Prostate gland (tissue), 2 donors: ENCODE data around the gene PPM1F. TPM values are rescaled to one million over a fixed set of nuclear protein-coding genes. Genes with fewer than 3 reads are reported as not detected.

Experiments used
- DNase-seq: peaks from one replicate; pipeline ENCODE4 v3.0.0-alpha.2; 2019; ENCODE audit warnings: low spot score
- H3K27ac ChIP-seq, 2 donors: fragments of 200-600 bp; sonication (generic); 2 replicates each; pipeline ENCODE4 v1.5.1; 2017 to 2019
- H3K27me3 ChIP-seq: fragments of 200-600 bp; sonication (generic); replicated peaks from 2 replicates; pipeline ENCODE4 v1.5.1; 2019; ENCODE audit not compliant: insufficient read depth
- H3K36me3 ChIP-seq, 2 donors: fragments of 200-600 bp; sonication (generic); 1 replicate in 1 of 2; 2 replicates in 1 of 2; pipeline versions ENCODE4 v1.5.1 to v1.8.1; 2017 to 2019
- H3K4me1 ChIP-seq: fragments of 200-600 bp; sonication (generic); replicated peaks from 2 replicates; pipeline ENCODE4 v1.5.1; 2019
- H3K4me3 ChIP-seq, 2 donors: fragments of 200-600 bp; sonication (generic); 2 replicates each; pipeline ENCODE4 v1.5.1; 2017 to 2019
- H3K9me3 ChIP-seq: fragments of 200-600 bp; sonication (generic); 2 replicates; pipeline ENCODE4 v1.5.1; 2017
- POLR2A ChIP-seq: fragments of 450-650 bp; IDR thresholded peaks from one replicate; pipeline ENCODE4 v1.6.1; 2016; ENCODE audit warnings: antibody characterized with exemption, mild to moderate bottlenecking
- POLR2AphosphoS5 ChIP-seq: sonication (generic); formaldehyde crosslinking; IDR thresholded peaks from one replicate; pipeline ENCODE4 v1.6.1; 2017; ENCODE audit warnings: antibody characterized with exemption
- WGBS: methylation state at CpG from one replicate; pipeline ENCODE4 v1.1.5; 2018; 5-methylcytosine and 5-hydroxymethylcytosine counted together
- intact Hi-C: fragments of 100-400 bp; cut with DNase I; formaldehyde crosslinking; loops from one replicate; pipeline ENCODE4 v1.14.2; 2022
- total RNA-seq, 2 donors: library from RNA; depleted of rRNA; stranded (reverse); fragments of >200 nt; gene quantifications; one replicate each; pipeline ENCODE4 v1.1.0, GENCODE V29; 2016
- TF ChIP-seq, protein P1 (sequence below), 4 experiments: fragments of 200-600 bp in 2 of 4; fragments of 450-650 bp in 2 of 4; sonication (generic) in 2 of 4; IDR thresholded peaks; 1 replicate in 3 of 4; 2 replicates in 1 of 4; pipeline ENCODE4 v1.5.1; 2016 to 2019; ENCODE audit warnings: antibody characterized with exemption in 4 of 4, mild to moderate bottlenecking in 2 of 4, moderate library complexity in 2 of 4

The PPM1F gene
- total RNA-seq, 2 donors from 2014 or later: 16.8 to 31.6 TPM

DNA sequence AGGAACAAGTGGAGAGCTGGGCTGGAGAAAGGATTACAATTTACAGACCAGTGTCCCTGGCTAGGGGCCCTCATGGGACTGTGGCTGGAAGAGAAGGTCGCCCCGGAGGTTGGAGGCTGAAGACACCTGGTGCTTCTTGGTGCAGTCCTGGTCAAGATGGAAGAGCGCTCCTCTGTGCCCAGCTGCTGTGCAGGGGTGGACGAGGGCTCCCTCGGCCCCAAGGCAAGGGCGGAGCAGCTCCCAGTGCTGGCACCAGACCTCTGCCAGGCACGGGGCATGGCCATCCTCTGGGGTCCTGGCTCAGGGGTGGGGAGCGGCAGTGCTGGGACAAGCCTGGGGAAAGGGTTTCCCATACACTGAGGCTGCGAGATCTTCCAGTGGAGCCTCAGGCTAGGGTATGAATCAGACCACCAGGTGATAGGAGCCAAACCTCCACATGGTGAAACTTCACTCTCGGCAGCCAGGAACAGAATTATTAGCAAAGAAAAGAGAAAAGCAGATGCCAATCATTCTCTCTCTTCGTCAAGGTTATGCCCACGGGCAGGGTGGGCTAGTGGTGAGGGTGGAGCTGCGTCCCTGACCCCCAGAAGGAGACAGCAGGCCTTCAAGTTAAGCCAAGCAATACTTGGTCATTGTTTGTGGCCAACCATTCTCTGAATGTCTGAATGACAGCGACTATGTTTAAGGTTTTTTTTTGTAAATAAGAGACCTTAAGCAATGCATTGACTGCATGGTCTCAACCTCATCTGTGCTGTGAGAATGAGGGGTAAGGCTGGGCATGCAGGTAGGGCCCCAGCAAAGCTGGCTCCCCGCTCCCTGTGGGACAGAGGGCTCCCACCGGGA, 32.1 kb downstream of the PPM1F start:
- DNase-seq: no peak
- Histone ChIP-seq H3K4me1 (no peaks in the 10 kb centered on the region), H3K27ac (no peak overlapping the region), H3K4me3 (no peak overlapping the region), H3K27me3 (no peaks in the 10 kb centered on the region), H3K36me3 (no peaks in the 10 kb centered on the region), H3K9me3 (no peaks in the 10 kb centered on the region)
- intact Hi-C loops: no loop called here
- TF ChIP-seq, protein P1, sequence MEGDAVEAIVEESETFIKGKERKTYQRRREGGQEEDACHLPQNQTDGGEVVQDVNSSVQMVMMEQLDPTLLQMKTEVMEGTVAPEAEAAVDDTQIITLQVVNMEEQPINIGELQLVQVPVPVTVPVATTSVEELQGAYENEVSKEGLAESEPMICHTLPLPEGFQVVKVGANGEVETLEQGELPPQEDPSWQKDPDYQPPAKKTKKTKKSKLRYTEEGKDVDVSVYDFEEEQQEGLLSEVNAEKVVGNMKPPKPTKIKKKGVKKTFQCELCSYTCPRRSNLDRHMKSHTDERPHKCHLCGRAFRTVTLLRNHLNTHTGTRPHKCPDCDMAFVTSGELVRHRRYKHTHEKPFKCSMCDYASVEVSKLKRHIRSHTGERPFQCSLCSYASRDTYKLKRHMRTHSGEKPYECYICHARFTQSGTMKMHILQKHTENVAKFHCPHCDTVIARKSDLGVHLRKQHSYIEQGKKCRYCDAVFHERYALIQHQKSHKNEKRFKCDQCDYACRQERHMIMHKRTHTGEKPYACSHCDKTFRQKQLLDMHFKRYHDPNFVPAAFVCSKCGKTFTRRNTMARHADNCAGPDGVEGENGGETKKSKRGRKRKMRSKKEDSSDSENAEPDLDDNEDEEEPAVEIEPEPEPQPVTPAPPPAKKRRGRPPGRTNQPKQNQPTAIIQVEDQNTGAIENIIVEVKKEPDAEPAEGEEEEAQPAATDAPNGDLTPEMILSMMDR (IDR thresholded peaks at IDR 0.05): no peak
- TF ChIP-seq POLR2A (no peak), POLR2AphosphoS5 (no peak)
- WGBS: 83% methylated on average over 16 of the region's 16 CpGs

DNA sequence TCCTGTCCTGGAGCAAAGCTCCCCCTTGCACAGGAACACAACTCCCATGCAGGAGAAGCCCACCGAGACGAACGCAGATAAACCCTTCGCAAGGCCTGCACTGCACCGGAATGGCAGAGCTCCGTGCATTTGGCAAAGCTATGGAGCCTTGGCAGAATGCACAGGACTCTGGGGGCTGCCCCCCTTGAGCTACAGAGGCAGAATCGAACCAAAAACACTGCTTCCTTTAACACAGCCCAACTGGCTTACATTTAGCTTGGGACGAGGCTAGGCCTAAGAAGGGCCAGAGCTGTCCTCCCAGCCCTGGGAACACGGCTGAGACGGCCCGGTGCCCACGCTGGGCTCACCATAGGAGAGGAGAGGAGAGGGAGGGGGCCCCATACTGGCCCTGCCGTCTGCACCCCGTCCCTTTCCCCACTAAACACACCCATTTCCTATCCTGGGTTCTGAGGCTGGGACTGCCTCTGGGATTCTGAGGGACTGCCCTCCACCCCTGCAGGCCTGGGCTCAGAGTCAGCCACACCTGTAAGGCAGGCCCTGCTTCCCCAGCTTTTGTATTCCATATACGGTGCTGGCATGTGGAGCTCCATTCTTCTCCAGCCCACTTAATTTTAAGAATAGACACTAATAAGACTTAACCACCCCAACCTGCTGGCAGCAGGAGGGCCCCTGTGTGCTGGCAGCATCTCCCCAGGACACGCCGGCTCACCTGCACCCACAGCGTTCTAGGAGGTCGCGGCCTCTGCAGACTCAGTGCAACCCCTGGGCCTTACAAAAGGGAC, 32.9 kb downstream of the PPM1F start:
- no peaks in the 10 kb centered on the region for H3K9me3 ChIP-seq
- no peak overlapping the region for H3K4me3 ChIP-seq
- H3K36me3 ChIP-seq: no peaks in the 10 kb centered on the region
- TF ChIP-seq, protein P1 (IDR thresholded peaks at IDR 0.05): no peak
- no peak for TF ChIP-seq POLR2AphosphoS5
- TF ChIP-seq POLR2A: no peak
- 67% methylated on average over 20 of the region's 20 CpGs for WGBS
- H3K27ac ChIP-seq: no peak overlapping the region
- no peaks in the 10 kb centered on the region for H3K27me3 ChIP-seq
- DNase-seq: no peak
- no peaks in the 10 kb centered on the region for H3K4me1 ChIP-seq
- intact Hi-C loops: no loop called here

DNA sequence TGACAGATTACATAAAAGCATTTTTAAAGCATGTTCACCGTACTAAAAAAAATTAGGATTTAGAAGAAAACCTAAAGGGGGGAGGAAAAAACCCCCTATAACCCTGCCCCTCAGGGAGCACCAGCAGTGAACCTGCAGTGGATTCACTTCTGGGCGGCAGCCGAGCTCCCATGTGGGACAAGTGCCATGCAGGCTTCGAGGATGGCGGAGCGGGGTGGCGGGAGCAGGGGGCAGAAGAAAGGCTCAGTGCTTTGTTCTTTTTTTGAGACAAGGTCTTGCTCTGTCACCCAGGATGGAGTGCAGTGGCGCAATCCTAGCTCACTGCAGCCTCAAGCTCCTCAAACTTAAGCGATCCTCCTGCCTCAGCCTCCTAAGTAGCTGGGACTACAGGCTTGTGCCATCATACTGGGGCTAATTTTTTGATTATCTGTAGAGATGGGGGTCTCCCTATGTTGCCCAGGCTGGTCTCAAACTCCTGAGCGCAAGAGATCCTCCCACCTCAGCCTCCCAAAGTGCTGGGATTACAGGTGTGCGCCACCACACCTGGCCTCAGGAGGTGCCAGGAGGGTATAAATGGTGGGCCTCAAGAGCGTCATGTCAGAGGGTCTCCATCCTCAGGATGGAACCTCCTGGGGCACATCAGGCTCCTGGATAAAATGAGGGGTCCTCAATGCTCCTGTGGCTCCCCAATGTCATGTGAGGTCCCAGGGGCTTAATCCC, 34.0 kb downstream of the PPM1F start:
- no peak overlapping the region for H3K27ac ChIP-seq
- intact Hi-C loops: no loop called here
- H3K4me1 ChIP-seq: no peaks in the 10 kb centered on the region
- no peak for DNase-seq
- no peak overlapping the region for H3K4me3 ChIP-seq
- no peaks in the 10 kb centered on the region for H3K9me3 ChIP-seq
- H3K36me3 ChIP-seq: no peaks in the 10 kb centered on the region
- H3K27me3 ChIP-seq: no peaks in the 10 kb centered on the region
- 96% methylated on average over 12 of the region's 12 CpGs for WGBS
- TF ChIP-seq, protein P1 (IDR thresholded peaks at IDR 0.05): no peak
- no peak for TF ChIP-seq POLR2A
- TF ChIP-seq POLR2AphosphoS5: no peak

DNA sequence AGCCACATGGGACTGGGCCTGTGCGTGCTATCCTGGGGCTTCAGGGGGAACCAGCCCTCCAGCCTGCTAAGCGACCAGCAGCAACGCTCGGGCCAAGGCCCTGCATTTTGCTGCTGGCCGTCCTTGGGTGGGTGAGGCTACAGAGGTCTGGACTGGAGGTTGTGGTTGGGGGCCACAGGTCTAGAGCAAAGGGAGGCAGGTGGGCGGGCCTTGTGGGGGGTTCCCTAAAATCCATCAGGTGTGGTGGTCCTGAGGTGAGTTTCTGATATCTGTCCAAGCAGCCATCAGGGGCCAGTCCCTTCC, 34.7 kb downstream of the PPM1F start:
- intact Hi-C loops: no loop called here
- no peaks in the 10 kb centered on the region for H3K4me1 ChIP-seq
- no peak overlapping the region for H3K27ac ChIP-seq

More for the DNA sequence above, 34.7 kb downstream of the PPM1F start:
- Histone ChIP-seq H3K4me3 (no peak overlapping the region), H3K9me3 (no peaks in the 10 kb centered on the region), H3K27me3 (no peaks in the 10 kb centered on the region), H3K36me3 (no peaks in the 10 kb centered on the region)
- DNase-seq: no peak
- TF ChIP-seq POLR2AphosphoS5 (no peak), POLR2A (no peak)
- TF ChIP-seq, protein P1 (IDR thresholded peaks at IDR 0.05): no peak
- 94% methylated on average over 6 of the region's 6 CpGs for WGBS
